ENCODE data around the gene NRSN2. TPM values are rescaled to one million over a fixed set of nuclear protein-coding genes. Genes with fewer than 3 reads are reported as not detected.
A peak's percentile ranks its signal among the peaks of the same experiment; 100 is the strongest.

Gene NRSN2
- total RNA-seq, 1 donor from 2014 or later, result 7.0 TPM

DNA sequence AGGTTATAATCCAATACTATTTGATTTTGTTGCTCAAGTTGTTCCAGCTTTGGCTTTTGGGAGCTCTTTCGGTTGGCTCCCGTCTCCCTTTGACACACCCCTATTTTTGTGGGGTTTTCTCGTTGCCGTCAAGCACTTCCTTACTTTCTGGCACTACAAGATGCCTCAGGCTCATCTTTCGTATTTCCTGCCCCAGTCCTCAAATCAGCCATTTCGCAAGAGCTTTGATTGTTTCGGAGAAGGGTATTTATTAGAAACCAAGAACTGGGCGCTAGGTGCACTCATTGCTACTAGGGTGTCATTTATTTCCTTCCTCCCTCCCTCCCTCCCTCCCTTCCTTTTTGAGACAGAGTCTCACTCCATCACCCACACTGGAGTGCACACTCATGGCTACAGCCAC, 34.8 kb upstream of the NRSN2 start:
- no peak overlapping the region for H3K4me3 Mint-ChIP-seq
- H3K9me3 Mint-ChIP-seq, result no peaks in the 10 kb centered on the region
- no peaks in the 10 kb centered on the region for H3K27me3 Mint-ChIP-seq
- H3K27ac Mint-ChIP-seq, result no peak overlapping the region
- peaks cover 10% of the 10 kb centered on the region for H3K4me1 Mint-ChIP-seq
- DNase-seq, result no peak
- no peaks in the 10 kb centered on the region for H3K36me3 Mint-ChIP-seq (ENCODE audit: low read depth)
- intact Hi-C loops (cut with micrococcal nuclease), result no loop called here

DNA sequence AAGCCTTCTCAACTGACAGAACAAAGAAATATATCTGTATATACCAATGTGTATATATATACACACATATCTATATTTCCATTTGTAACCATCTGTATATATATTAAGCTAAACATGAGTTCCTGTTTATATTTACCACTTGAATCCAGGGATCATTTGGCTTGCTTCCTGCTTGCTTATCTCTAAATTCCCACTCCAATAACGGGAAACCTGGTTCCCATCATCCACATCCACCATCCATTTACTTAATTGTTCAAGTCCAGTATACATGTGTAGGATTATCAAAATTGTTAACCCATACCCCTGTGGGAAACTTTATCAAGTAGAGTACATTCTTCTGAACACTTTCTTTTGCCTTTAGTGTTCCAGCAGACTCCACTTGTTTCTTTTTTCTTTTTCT, 34.0 kb upstream of the NRSN2 start:
- intact Hi-C loops (cut with micrococcal nuclease), result no loop called here
- DNase-seq, result no peak
- Mint-ChIP-seq H3K36me3 (ENCODE audit: low read depth) (no peaks in the 10 kb centered on the region), H3K4me1 (peaks cover 10% of the 10 kb centered on the region), H3K27me3 (no peaks in the 10 kb centered on the region), H3K27ac (no peak overlapping the region), H3K4me3 (no peak overlapping the region), H3K9me3 (no peaks in the 10 kb centered on the region)

DNA sequence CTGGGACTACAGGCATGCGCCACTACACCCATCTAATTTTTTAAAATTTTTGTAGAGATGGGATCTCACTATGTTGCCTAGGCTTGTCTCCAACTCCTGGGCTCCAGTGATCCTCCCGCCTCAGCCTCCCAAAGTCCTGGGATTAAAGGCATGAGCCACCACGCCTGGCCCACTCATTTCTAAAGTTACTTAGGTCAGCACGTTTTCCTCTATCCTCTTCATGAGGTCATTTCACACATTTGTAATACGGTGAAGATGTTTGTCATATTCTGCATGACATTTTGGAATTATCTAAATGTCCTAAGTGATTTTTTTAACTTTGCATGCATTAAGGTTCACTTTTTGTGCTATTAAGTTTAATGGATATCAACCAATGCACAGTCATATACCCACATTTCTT, 33.5 kb upstream of the NRSN2 start:
- Mint-ChIP-seq H3K4me1 (peaks cover 10% of the 10 kb centered on the region), H3K27me3 (no peaks in the 10 kb centered on the region), H3K4me3 (no peak overlapping the region), H3K9me3 (no peaks in the 10 kb centered on the region), H3K27ac (no peak overlapping the region), H3K36me3 (ENCODE audit: low read depth) (no peaks in the 10 kb centered on the region)
- no peak for DNase-seq
- intact Hi-C loops (cut with micrococcal nuclease), result no loop called here

DNA sequence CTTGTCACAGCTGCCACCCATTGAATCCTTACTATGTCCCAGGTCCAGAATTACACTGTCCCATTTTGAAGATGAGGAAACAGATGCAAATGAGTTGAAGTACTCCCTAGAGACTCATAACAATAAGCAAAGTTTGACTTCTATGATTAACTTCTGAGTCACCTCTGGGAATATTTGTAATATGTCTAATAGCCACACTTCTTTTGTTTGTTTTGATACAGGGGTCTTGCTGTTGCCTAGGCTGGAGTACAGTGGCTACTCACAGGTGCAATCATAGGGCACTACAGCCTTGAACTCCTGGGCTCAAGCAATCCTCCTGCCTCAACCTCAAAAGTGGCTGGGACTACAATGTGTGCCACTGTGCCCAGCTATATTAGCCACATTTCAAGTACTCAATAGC, 33.0 kb upstream of the NRSN2 start:
- DNase-seq, result no peak
- Mint-ChIP-seq H3K27me3 (no peaks in the 10 kb centered on the region), H3K9me3 (no peaks in the 10 kb centered on the region), H3K4me1 (peaks cover 10% of the 10 kb centered on the region), H3K4me3 (no peak overlapping the region), H3K36me3 (ENCODE audit: low read depth) (no peaks in the 10 kb centered on the region), H3K27ac (no peak overlapping the region)
- intact Hi-C loops (cut with micrococcal nuclease), result no loop called here

DNA sequence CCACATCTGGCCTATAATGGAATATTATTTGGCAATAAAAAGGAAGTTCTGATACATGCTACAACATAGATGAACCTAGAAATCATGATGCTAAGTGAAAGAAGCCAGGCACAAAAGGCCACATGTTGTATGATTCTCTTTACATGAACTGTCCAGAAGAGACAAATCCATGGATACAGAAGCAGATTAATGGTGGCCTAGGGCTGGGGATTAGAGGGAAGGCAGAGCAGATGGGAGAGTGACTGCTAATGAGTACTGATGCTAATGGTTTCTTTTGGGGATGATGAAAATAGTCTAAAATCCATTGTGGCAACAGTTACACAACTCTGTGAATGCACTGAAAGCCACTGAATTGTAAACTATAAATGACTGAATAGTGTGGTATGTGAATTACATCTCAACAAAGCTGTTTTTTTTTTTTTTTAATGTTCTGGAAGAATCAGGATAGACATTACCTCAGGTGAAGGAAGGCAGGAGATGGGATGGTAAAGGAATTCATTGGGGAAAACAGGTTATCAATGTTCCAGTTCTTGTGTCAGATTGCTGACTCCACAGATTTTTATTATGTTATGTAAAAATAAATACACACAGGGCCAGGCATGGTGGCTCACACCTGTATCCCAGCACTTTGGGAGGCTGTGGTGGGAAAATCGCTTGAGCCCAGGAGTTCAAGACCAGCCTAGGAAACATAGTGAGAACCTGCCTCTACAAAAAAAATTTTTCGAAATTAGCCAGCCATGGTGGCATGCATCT, 30.4 kb upstream of the NRSN2 start:
- H3K27ac Mint-ChIP-seq, result no peak overlapping the region
- no peaks in the 10 kb centered on the region for H3K4me1 Mint-ChIP-seq
- no peak overlapping the region for H3K4me3 Mint-ChIP-seq
- no peak for DNase-seq
- H3K27me3 Mint-ChIP-seq, result peaks cover 4% of the 10 kb centered on the region
- intact Hi-C loops (cut with micrococcal nuclease), result no loop called here
- H3K9me3 Mint-ChIP-seq, result no peaks in the 10 kb centered on the region
- no peaks in the 10 kb centered on the region for H3K36me3 Mint-ChIP-seq (ENCODE audit: low read depth)

DNA sequence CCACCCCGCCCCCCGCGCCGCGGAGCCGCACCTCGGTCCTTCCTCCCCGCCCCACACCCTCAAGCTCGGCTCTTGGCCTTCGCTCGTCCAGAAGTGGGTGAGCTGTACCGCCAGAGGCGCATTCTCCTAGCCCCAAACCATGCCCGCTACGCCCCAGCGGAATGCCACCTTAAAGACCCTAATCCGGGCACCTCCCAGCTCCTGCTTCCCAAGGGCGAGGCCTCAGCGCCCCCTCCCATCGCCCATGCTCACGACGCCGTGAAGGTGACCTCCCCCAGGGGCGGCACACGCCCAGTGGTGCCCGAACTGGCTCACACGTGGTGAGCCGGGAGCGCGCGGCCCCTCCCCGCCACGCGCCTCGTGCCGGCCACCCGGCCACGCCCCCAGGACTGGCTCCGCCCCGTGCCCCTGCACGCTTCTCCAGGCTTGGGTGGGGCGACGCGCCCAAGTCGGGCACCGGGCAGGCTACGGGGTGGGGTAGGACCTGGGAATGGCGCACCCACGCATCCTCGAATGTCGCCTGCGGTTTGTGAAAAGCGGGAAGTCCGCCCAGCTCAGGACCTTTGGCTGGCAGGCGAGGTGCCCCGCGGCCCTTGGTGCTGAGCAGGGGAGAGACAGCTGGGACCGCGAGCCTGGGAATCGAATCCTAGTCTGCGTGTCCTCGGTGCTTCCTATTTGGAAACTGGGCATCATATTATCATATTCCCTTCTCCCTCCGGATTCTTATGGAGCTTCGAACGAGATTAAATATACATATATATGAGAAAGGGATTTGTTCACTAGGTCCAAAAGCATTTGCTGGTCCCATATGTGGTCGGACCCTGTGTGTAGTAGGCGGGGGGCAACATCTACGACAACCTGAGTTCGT, 22.5 kb upstream of the NRSN2 start:
- Mint-ChIP-seq H3K27me3 (peaks cover 6% of the 10 kb centered on the region), H3K36me3 (ENCODE audit: low read depth) (peaks cover 2% of the 10 kb centered on the region), H3K27ac (peak overlapping the region; percentile 92), H3K9me3 (no peaks in the 10 kb centered on the region), H3K4me3 (peak overlapping the region; percentile 91), H3K4me1 (peaks cover 16% of the 10 kb centered on the region)
- peak; percentile 98 for DNase-seq
- intact Hi-C loops (cut with micrococcal nuclease), result loop anchor here (1.0 to 2.0 kb wide), 7 partner anchors 14 to 87 kb away; partner anchors contain the start of genes C20orf96, TRIB3 and ZCCHC3

DNA sequence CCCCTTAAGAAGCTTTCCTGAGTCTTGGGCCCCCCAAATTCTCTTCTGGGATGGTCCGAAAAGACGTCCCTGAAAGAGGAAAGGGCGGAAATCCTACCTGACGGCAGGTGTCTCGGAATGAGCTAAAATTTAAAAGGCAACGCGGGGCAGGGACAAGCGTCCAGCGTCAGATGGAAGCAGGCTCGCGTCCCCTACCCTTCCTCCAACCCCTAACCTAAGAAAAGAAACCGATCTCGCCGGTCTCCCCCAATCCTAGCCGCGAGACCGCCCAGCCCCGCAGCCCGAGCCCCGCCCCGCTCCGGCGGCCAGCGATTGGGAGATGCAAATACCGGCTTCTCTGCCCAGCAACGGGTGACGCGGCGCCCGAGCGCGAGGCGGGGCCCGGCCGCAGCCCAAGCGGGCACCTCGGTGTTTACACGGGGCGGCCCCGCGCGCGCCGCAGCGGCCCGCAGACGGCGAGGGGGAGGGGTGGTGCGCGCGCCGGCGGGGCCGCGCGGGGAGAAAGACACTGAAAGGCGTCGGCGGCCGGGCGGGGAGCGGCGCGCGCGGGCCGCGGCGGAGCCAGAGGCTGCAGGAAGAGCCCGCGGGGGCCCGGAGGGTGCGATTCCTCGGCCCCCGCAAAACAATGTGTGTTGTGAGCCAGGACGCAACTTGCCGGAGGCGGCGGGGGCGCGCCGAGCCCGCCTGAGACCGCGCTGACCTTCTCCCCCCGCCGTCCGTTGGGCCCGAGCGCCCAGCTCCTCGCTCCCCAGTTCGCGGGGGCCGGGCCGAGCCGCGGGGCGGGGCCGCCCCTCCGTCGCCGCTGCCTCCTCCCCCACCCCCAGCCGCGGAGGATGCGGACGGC, 21.6 kb upstream of the NRSN2 start, which contains the start of gene SOX12:
TSS of gene SOX12 (plus strand) at position 508 of the 844 bp plus-strand sequence. CDS start 373 bp downstream, outside the sequence.
- peak; percentile 100 for DNase-seq
- Mint-ChIP-seq H3K27ac (peak within 1 kb of the TSS; percentile 92), H3K4me3 (peak within 1 kb of the TSS; percentile 91), H3K36me3 (ENCODE audit: low read depth) (peaks cover 2% of the 10 kb centered on the region), H3K27me3 (peaks cover 6% of the 10 kb centered on the region), H3K9me3 (no peaks in the 10 kb centered on the region), H3K4me1 (peaks cover 20% of the 10 kb centered on the region)
- intact Hi-C loops (cut with micrococcal nuclease), result loop anchor here (1.0 to 2.0 kb wide), 5 partner anchors 14 to 88 kb away; partner anchors contain the start of genes TRIB3 and ZCCHC3

DNA sequence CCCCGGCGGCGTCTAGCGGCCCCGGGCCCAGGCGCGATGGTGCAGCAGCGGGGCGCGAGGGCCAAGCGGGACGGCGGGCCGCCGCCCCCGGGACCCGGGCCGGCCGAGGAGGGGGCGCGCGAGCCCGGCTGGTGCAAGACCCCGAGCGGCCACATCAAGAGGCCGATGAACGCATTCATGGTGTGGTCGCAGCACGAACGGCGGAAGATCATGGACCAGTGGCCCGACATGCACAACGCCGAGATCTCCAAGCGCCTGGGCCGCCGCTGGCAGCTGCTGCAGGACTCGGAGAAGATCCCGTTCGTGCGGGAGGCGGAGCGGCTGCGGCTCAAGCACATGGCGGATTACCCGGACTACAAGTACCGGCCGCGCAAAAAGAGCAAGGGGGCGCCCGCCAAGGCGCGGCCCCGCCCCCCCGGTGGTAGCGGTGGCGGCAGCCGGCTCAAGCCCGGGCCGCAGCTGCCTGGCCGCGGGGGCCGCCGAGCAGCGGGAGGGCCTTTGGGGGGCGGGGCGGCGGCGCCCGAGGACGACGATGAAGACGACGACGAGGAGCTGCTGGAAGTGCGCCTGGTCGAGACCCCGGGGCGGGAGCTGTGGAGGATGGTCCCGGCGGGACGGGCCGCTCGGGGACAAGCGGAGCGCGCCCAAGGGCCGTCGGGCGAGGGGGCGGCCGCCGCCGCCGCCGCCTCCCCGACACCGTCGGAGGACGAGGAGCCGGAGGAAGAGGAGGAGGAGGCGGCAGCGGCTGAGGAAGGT, 20.8 kb upstream of the NRSN2 start:
- Mint-ChIP-seq H3K4me3 (peak overlapping the region; percentile 82), H3K27ac (peak overlapping the region; percentile 81), H3K27me3 (peaks cover 6% of the 10 kb centered on the region), H3K9me3 (no peaks in the 10 kb centered on the region), H3K36me3 (ENCODE audit: low read depth) (peaks cover 2% of the 10 kb centered on the region), H3K4me1 (peaks cover 23% of the 10 kb centered on the region)
- intact Hi-C loops (cut with micrococcal nuclease), result loop anchor here (1.0 to 2.0 kb wide), 5 partner anchors 15 to 89 kb away; partner anchors contain the start of genes TRIB3 and ZCCHC3
- peak; percentile 85 for DNase-seq

DNA sequence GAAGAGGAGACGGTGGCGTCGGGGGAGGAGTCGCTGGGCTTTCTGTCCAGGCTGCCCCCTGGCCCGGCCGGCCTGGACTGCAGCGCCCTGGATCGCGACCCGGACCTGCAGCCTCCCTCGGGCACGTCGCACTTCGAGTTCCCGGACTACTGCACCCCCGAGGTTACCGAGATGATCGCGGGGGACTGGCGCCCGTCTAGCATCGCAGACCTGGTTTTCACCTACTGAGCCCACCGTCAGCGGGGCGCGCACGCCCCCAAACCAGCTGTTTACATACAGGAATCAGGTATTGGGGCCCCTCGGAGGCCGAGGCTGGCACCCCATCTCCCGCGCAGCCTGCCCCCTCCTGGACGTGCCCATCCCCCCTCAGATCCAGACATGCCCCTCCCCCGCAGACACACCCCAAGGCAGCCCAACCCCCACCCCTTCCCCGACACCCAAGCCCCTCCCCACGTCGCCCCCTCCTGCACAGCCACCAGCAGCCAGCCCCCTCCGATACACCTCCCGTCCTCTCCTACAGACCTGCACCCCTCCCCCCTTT, 20.2 kb upstream of the NRSN2 start:
- Mint-ChIP-seq H3K4me1 (peaks cover 23% of the 10 kb centered on the region), H3K27ac (peak overlapping the region; percentile 71), H3K27me3 (peaks cover 2% of the 10 kb centered on the region), H3K4me3 (peak overlapping the region; percentile 82), H3K9me3 (no peaks in the 10 kb centered on the region), H3K36me3 (ENCODE audit: low read depth) (peaks cover 2% of the 10 kb centered on the region)
- no peak for DNase-seq
- intact Hi-C loops (cut with micrococcal nuclease), result no loop called here

DNA sequence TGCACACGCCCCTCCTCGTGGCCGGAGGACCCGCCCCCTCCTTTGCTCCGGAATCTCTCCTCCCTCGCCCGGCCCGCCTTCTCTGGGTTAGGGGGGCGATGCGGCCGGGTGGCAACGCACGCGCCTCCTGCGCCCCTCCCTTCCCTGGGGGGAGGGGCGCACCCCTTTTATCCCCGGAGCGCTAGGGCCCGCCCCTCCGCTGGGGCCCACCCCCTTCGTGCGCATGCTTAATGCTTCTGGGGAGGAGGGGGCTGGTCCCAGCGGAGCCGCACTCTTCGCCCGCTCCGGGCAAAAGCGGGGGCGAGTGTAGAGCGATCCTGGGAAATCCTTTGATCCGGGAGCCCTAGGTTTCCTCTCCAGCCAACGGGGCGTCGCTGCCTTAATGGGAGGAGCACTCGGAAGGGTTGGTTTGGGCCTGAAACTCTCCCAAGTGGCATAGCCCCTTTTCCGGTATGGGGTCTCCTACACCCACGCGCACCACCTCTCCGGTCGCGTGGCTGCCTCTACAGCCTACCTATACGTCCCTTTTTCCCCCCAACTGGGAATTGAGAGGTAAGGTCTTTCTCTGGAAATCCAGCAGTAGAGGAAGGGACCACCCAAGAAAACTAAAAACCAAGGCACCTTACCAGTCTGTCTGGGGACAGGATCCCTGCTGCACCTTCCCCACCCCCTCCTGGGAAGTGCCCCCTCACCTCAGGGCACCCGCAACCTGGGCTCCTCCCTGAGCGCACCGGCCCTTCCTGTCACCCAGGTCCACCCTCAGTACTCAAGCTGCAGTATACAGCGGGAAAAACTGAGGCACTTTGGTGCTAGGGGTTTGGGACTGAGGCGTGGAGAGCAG, 19.5 kb upstream of the NRSN2 start:
- DNase-seq, result peak; percentile 94
- Mint-ChIP-seq H3K27ac (peak overlapping the region; percentile 71), H3K27me3 (peaks cover 3% of the 10 kb centered on the region), H3K4me3 (peak overlapping the region; percentile 82), H3K9me3 (no peaks in the 10 kb centered on the region), H3K4me1 (peaks cover 23% of the 10 kb centered on the region), H3K36me3 (ENCODE audit: low read depth) (peaks cover 2% of the 10 kb centered on the region)
- intact Hi-C loops (cut with micrococcal nuclease), result no loop called here

DNA sequence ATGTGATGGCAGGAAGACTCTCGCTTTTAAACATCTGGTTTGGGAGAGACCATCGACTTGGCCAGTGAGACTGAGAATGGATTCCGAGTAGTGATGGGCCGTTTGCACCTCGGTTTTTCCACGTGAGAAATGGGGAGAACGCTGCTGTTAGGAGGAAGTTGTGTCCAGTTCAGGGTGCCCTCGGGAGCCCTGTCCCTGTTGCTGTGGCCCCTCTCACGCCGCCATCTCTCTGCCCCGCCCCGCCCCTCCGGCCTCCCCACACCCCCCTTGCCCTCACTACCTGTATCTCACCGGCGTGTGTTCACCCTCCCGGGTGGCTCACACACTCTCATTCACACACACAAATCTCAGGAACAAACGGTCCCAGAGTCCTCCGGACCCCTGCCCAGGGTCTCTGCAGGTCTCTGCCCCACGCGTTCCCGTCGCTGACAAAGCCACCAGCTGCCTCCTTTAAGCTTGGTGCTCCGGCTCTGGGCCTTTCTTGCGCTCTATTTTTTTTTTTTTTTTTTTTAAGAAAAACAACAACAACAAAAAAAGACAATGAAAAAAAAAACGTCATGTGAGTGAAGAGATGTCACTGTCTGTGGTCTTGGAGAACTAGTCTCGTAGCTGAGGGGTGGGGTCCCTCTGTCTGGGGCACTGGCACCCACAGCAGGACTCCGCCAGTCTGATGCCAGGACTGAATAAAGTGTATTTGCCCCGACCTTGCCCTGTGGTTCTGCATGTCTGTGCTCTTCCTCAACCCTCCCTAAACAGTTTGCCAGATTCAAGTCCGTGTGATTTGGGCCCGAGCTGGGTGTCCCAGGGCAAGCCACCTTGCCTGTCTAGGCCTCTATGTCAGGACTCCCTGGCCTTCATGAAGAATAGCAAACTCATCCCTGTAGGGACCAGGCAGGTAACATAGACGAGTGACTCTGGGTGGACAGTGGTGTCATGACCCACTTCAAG, 18.6 kb upstream of the NRSN2 start:
- intact Hi-C loops (cut with micrococcal nuclease), result no loop called here
- Mint-ChIP-seq H3K9me3 (no peaks in the 10 kb centered on the region), H3K4me1 (peaks cover 23% of the 10 kb centered on the region), H3K27me3 (peaks cover 2% of the 10 kb centered on the region), H3K27ac (peak overlapping the region; percentile 30), H3K4me3 (peak overlapping the region; percentile 82), H3K36me3 (ENCODE audit: low read depth) (peaks cover 2% of the 10 kb centered on the region)
- DNase-seq, result no peak
